KOPT-K1 (cell line): ENCODE data around the gene RSAD1.

Experiments
- H3K27ac ChIP-seq: fragments of 200-600 bp; sonication (generic); 2 replicates; pipeline ENCODE4 v1.5.1; 2016; ENCODE audit warnings: antibody characterized with exemption, mild to moderate bottlenecking, low read depth, low read length; ENCODE audit not compliant: poor library complexity, severe bottlenecking
- H3K36me3 ChIP-seq: fragments of 200-600 bp; sonication (generic); 2 replicates; pipeline ENCODE4 v1.5.1; 2017; ENCODE audit warnings: antibody characterized with exemption, mild to moderate bottlenecking, low read length, moderate library complexity; ENCODE audit not compliant: insufficient read depth
- H3K9me3 ChIP-seq: fragments of 200-600 bp; sonication (generic); 2 replicates; pipeline ENCODE4 v1.5.1; 2017; ENCODE audit warnings: antibody characterized with exemption, low read length, mild to moderate bottlenecking; ENCODE audit not compliant: insufficient read depth, poor library complexity, severe bottlenecking

RSAD1 gene

GRCh38 chr17:50448643-50449042, 30.0 kb upstream of the RSAD1 start:
- H3K9me3 ChIP-seq: no peaks in the 10 kb centered on the region
- H3K36me3 ChIP-seq: no peaks in the 10 kb centered on the region
- no peak overlapping the region for H3K27ac ChIP-seq

- Histone ChIP-seq H3K9me3 (no peaks in the 10 kb centered on the region), H3K36me3 (no peaks in the 10 kb centered on the region), H3K27ac (no peak overlapping the region)
Observed at GRCh38 chr17:50451943-50452629, 26.6 kb upstream of the RSAD1 start.

- H3K27ac ChIP-seq: no peak overlapping the region
- H3K36me3 ChIP-seq: no peaks in the 10 kb centered on the region
- no peaks in the 10 kb centered on the region for H3K9me3 ChIP-seq
Observed at GRCh38 chr17:50452630-50453300, 25.9 kb upstream of the RSAD1 start.

- H3K27ac ChIP-seq: no peak overlapping the region
- no peaks in the 10 kb centered on the region for H3K9me3 ChIP-seq
- H3K36me3 ChIP-seq: no peaks in the 10 kb centered on the region
Observed at GRCh38 chr17:50453901-50454300, 24.8 kb upstream of the RSAD1 start.

GRCh38 chr17:50457621-50458020, 21.0 kb upstream of the RSAD1 start:
- no peaks in the 10 kb centered on the region for H3K9me3 ChIP-seq
- no peak overlapping the region for H3K27ac ChIP-seq
- H3K36me3 ChIP-seq: no peaks in the 10 kb centered on the region; the same call in 1 of the 2 replicates

- Histone ChIP-seq H3K9me3 (no peaks in the 10 kb centered on the region), H3K36me3 (no peaks in the 10 kb centered on the region; the same call in 1 of the 2 replicates), H3K27ac (no peak overlapping the region)
Observed at GRCh38 chr17:50458270-50458669, 20.4 kb upstream of the RSAD1 start.

GRCh38 chr17:50458701-50459676, 19.7 kb upstream of the RSAD1 start:
- Histone ChIP-seq H3K9me3 (no peaks in the 10 kb centered on the region), H3K27ac (no peak overlapping the region), H3K36me3 (no peaks in the 10 kb centered on the region; the same call in 1 of the 2 replicates)

GRCh38 chr17:50459756-50460155, 18.9 kb upstream of the RSAD1 start:
- Histone ChIP-seq H3K9me3 (no peaks in the 10 kb centered on the region), H3K27ac (no peak overlapping the region), H3K36me3 (no peaks in the 10 kb centered on the region; the same call in 1 of the 2 replicates)

GRCh38 chr17:50460831-50461526, 17.7 kb upstream of the RSAD1 start:
- H3K27ac ChIP-seq: no peak overlapping the region

GRCh38 chr17:50461550-50462132, 17.0 kb upstream of the RSAD1 start:
- no peak overlapping the region for H3K27ac ChIP-seq
- no peaks in the 10 kb centered on the region for H3K9me3 ChIP-seq
- H3K36me3 ChIP-seq: no peaks in the 10 kb centered on the region; the same call in 1 of the 2 replicates

More at GRCh38 chr17:50460831-50461526, 17.7 kb upstream of the RSAD1 start:
- H3K9me3 ChIP-seq: no peaks in the 10 kb centered on the region
- H3K36me3 ChIP-seq: no peaks in the 10 kb centered on the region; the same call in 1 of the 2 replicates

GRCh38 chr17:50462446-50462845, 16.2 kb upstream of the RSAD1 start:
- Histone ChIP-seq H3K27ac (no peak overlapping the region), H3K9me3 (no peaks in the 10 kb centered on the region), H3K36me3 (no peaks in the 10 kb centered on the region; the same call in 1 of the 2 replicates)

GRCh38 chr17:50464121-50464520, 14.5 kb upstream of the RSAD1 start:
- Histone ChIP-seq H3K36me3 (no peaks in the 10 kb centered on the region; the same call in 1 of the 2 replicates), H3K9me3 (no peaks in the 10 kb centered on the region), H3K27ac (no peak overlapping the region)

GRCh38 chr17:50464736-50465135, 13.9 kb upstream of the RSAD1 start:
- Histone ChIP-seq H3K27ac (no peak overlapping the region), H3K36me3 (no peaks in the 10 kb centered on the region; the same call in 1 of the 2 replicates), H3K9me3 (no peaks in the 10 kb centered on the region)

- H3K9me3 ChIP-seq: no peaks in the 10 kb centered on the region
- no peak overlapping the region for H3K27ac ChIP-seq
Observed at GRCh38 chr17:50465171-50465570, 13.5 kb upstream of the RSAD1 start.

More at GRCh38 chr17:50465171-50465570, 13.5 kb upstream of the RSAD1 start:
- no peaks in the 10 kb centered on the region; the same call in 1 of the 2 replicates for H3K36me3 ChIP-seq
